H9 (cell line): Measurements from ENCODE around the gene CTIF. TPM values are rescaled to one million over a fixed set of nuclear protein-coding genes. Genes with fewer than 3 reads are reported as not detected.

Experiments used
- DNase-seq: peaks from one replicate; pipeline ENCODE4 v3.0.0-alpha.2; 2017
- H2AFZ ChIP-seq: one replicate; pipeline ENCODE4 v1.6.1; 2013; ENCODE audit warnings: mild to moderate bottlenecking, low read length, control low read depth, moderate library complexity
- H2AK5ac ChIP-seq: 2 replicates; pipeline ENCODE4 v1.6.1; 2013; ENCODE audit warnings: low read length, control low read depth, mixed read lengths; ENCODE audit not compliant: insufficient read length
- H2BK120ac ChIP-seq: one replicate; pipeline ENCODE4 v1.6.1; 2013; ENCODE audit warnings: low read depth, mild to moderate bottlenecking, low read length, control low read depth, inconsistent platforms; ENCODE audit not compliant: poor library complexity, severe bottlenecking
- H2BK12ac ChIP-seq: 2 replicates; pipeline ENCODE4 v1.6.1; 2013; ENCODE audit warnings: low read length, control low read depth, mixed read lengths, low read depth; ENCODE audit not compliant: insufficient read length
- H2BK15ac ChIP-seq: 2 replicates; pipeline ENCODE4 v1.6.1; 2013; ENCODE audit warnings: low read depth, low read length, control low read depth
- H2BK20ac ChIP-seq: one replicate; pipeline ENCODE4 v1.6.1; 2013; ENCODE audit warnings: low read depth, mild to moderate bottlenecking, low read length, control low read depth, inconsistent platforms; ENCODE audit not compliant: poor library complexity, severe bottlenecking
- H2BK5ac ChIP-seq: 2 replicates; pipeline ENCODE4 v1.6.1; 2013; ENCODE audit warnings: low read length, control low read depth, mixed read lengths; ENCODE audit not compliant: insufficient read length
- H3K14ac ChIP-seq: 2 replicates; pipeline ENCODE4 v1.6.1; 2013; ENCODE audit warnings: low read length, control low read depth; ENCODE audit not compliant: insufficient read depth
- H3K18ac ChIP-seq: 2 replicates; pipeline ENCODE4 v1.6.1; 2013; ENCODE audit warnings: low read depth, mild to moderate bottlenecking, mixed read lengths, low read length, control low read depth; ENCODE audit not compliant: insufficient read length
- H3K23ac ChIP-seq: 2 replicates; pipeline ENCODE4 v1.6.1; 2013; ENCODE audit warnings: low read length, control low read depth, mixed read lengths, low read depth; ENCODE audit not compliant: insufficient read length
- H3K23me2 ChIP-seq: 2 replicates; pipeline ENCODE4 v1.6.1; 2013; ENCODE audit warnings: low read depth, mild to moderate bottlenecking, mixed read lengths, low read length, control low read depth; ENCODE audit not compliant: insufficient read length, poor library complexity, severe bottlenecking
- H3K27ac ChIP-seq: 2 replicates; pipeline ENCODE4 v1.5.1; 2013; ENCODE audit warnings: low read length, control low read depth, mixed read lengths, low read depth; ENCODE audit not compliant: insufficient read length
- H3K27me3 ChIP-seq: 2 replicates; pipeline ENCODE4 v1.6.1; 2013; ENCODE audit warnings: low read length, control low read depth, inconsistent platforms; ENCODE audit not compliant: insufficient read depth
- H3K4ac ChIP-seq: 2 replicates; pipeline ENCODE4 v1.6.1; 2013; ENCODE audit warnings: low read depth, mild to moderate bottlenecking, control low read depth, inconsistent platforms, low read length, moderate library complexity
- H3K4me1 ChIP-seq: 2 replicates; pipeline ENCODE4 v1.6.1; 2013; ENCODE audit warnings: low read length, control low read depth, inconsistent platforms; ENCODE audit not compliant: insufficient read depth
- H3K4me2 ChIP-seq: 2 replicates; pipeline ENCODE4 v1.6.1; 2013; ENCODE audit warnings: low read length, control low read depth, mixed read lengths; ENCODE audit not compliant: insufficient read length, insufficient read depth
- H3K56ac ChIP-seq: 2 replicates; pipeline ENCODE4 v1.6.1; 2013; ENCODE audit warnings: low read depth, mild to moderate bottlenecking, mixed read lengths, low read length, control low read depth; ENCODE audit not compliant: insufficient read length
- H3K79me1 ChIP-seq: 2 replicates; pipeline ENCODE4 v1.6.1; 2013; ENCODE audit warnings: low read depth, mild to moderate bottlenecking, moderate library complexity, low read length, control low read depth, inconsistent platforms; ENCODE audit not compliant: insufficient read depth, poor library complexity, severe bottlenecking
- H3K79me2 ChIP-seq: 2 replicates; pipeline ENCODE4 v1.6.1; 2013; ENCODE audit warnings: low read length, control low read depth, inconsistent platforms; ENCODE audit not compliant: insufficient read depth
- H3K9ac ChIP-seq: 2 replicates; pipeline ENCODE4 v1.6.1; 2013; ENCODE audit warnings: low read length, control low read depth, mixed read lengths; ENCODE audit not compliant: insufficient read length; ENCODE audit errors: extremely low read depth
- H3K9me3 ChIP-seq: one replicate; pipeline ENCODE4 v1.6.1; 2013; ENCODE audit warnings: low read depth, low read length, inconsistent platforms; ENCODE audit not compliant: control insufficient read depth
- H3T11ph ChIP-seq: one replicate; pipeline ENCODE4 v1.6.1; 2013; ENCODE audit warnings: mild to moderate bottlenecking, low read length, control low read depth, inconsistent platforms
- H4K20me1 ChIP-seq: one replicate; pipeline ENCODE4 v1.6.1; 2013; ENCODE audit not compliant: control insufficient read depth, insufficient read length, insufficient read depth
- H4K5ac ChIP-seq: 2 replicates; pipeline ENCODE4 v1.6.1; 2013; ENCODE audit warnings: low read depth, mild to moderate bottlenecking, mixed read lengths, low read length, control low read depth; ENCODE audit not compliant: insufficient read length
- H4K8ac ChIP-seq: replicated peaks from 2 replicates; pipeline ENCODE4 v1.6.1; 2013; ENCODE audit warnings: low read length, control low read depth, mixed read lengths, low read depth; ENCODE audit not compliant: insufficient read length
- H4K91ac ChIP-seq: 2 replicates; pipeline ENCODE4 v1.6.1; 2013; ENCODE audit warnings: low read depth, mild to moderate bottlenecking, moderate library complexity, mixed read lengths, low read length, control low read depth; ENCODE audit not compliant: insufficient read length
- H3K27ac Mint-ChIP-seq, 3 experiments: 2 replicates in 2 of 3; 3 replicates in 1 of 3; pipeline ENCODE4 v1.8.0; 2020 to 2021; ENCODE audit warnings: mixed read lengths in 3 of 3, mild to moderate bottlenecking in 1 of 3, moderate library complexity in 1 of 3
- H3K27me3 Mint-ChIP-seq: 2 replicates; pipeline ENCODE4 v1.8.0; 2021; ENCODE audit warnings: low read depth, mild to moderate bottlenecking, moderate library complexity, mixed read lengths
- H3K36me3 Mint-ChIP-seq, 3 experiments: 2 replicates in 2 of 3; 3 replicates in 1 of 3; pipeline ENCODE4 v1.8.0; 2020 to 2021; ENCODE audit warnings: low read depth in 3 of 3, mixed read lengths in 3 of 3; ENCODE audit not compliant: insufficient read depth in 1 of 3
- H3K4me1 Mint-ChIP-seq, 2 experiments: 2 replicates each; pipeline ENCODE4 v1.8.0; 2020; ENCODE audit warnings: mixed read lengths in 2 of 2
- H3K4me3 Mint-ChIP-seq, 2 experiments: 2 replicates in 1 of 2; 3 replicates in 1 of 2; pipeline ENCODE4 v1.8.0; 2020 to 2021; ENCODE audit warnings: mild to moderate bottlenecking in 2 of 2, mixed read lengths in 2 of 2, moderate library complexity in 1 of 2
- H3K9me3 Mint-ChIP-seq, 2 experiments: 2 replicates in 1 of 2; 3 replicates in 1 of 2; pipeline ENCODE4 v1.8.0; 2020; ENCODE audit warnings: mild to moderate bottlenecking in 2 of 2, mixed read lengths in 2 of 2, moderate library complexity in 1 of 2
- CTCF ChIP-seq: fragments of 200-600 bp; sonication (generic); conservative IDR thresholded peaks from 3 replicates; pipeline ENCODE4 v1.8.0; 2021; ENCODE audit warnings: antibody characterized with exemption, mild to moderate bottlenecking
- WGBS: extraction: QIAGEN DNeasy Blood & Tissue Kit; methylation state at CpG from one replicate; pipeline ENCODE4 v1.1.7; 2013; ENCODE audit warnings: missing lambda C conversion rate, low lambda C conversion rate, mixed read lengths; ENCODE audit not compliant: insufficient read length; ENCODE audit errors: extremely low coverage; 5-methylcytosine and 5-hydroxymethylcytosine counted together
- total RNA-seq: library from RNA; stranded (reverse); gene quantifications from 2 replicates; pipeline ENCODE4 v1.2.1, GENCODE V29; 2021

CTIF gene
- total RNA-seq, 1 experiment from 2014 or later, result 15.8 TPM

GRCh38 chr18:48640566-48641270, 101.9 kb downstream of the CTIF start:
- no peak overlapping the region for H2BK120ac ChIP-seq
- H4K91ac ChIP-seq, result no peak overlapping the region
- no peak overlapping the region for H3K14ac ChIP-seq
- Mint-ChIP-seq H3K9me3 (peaks cover 0 to 5% of the 10 kb centered on the region in 2 experiments; a peak in 2 of 5 replicates), H3K27ac (no peak overlapping the region; a peak in 1 of 7 replicates), H3K27me3 (no peaks in the 10 kb centered on the region), H3K36me3 (peaks cover 6 to 7% (median 6%) of the 10 kb centered on the region in 3 experiments; a peak in 5 of 7 replicates), H3K4me1 (peaks cover 16 to 19% of the 10 kb centered on the region in 2 experiments), H3K4me3 (no peak overlapping the region)
- no peak overlapping the region for H2BK20ac ChIP-seq
- peaks cover 4% of the 10 kb centered on the region; the same call in 1 of the 2 replicates for H3K4me1 ChIP-seq
- H3K4me2 ChIP-seq, result no peak overlapping the region
- H3K9me3 ChIP-seq, result no peaks in the 10 kb centered on the region
- no peak overlapping the region for H4K8ac ChIP-seq
- no peak overlapping the region for H3K27ac ChIP-seq
- no peak overlapping the region for H3K9ac ChIP-seq
- H3K56ac ChIP-seq, result no peak overlapping the region
- DNase-seq, result no peak
- no peaks in the 10 kb centered on the region for H3K79me1 ChIP-seq
- no peak for TF ChIP-seq CTCF
- no peak overlapping the region for H3K23ac ChIP-seq
- no peak overlapping the region for H2BK15ac ChIP-seq
- no peaks in the 10 kb centered on the region for H3K23me2 ChIP-seq
- WGBS, result no CpG with 5 or more reads among the region's 6 CpGs
- no peaks in the 10 kb centered on the region for H4K20me1 ChIP-seq
- H2AK5ac ChIP-seq, result no peak overlapping the region
- H3T11ph ChIP-seq, result no peak overlapping the region
- H2AFZ ChIP-seq, result no peak overlapping the region
- H2BK5ac ChIP-seq, result no peak overlapping the region
- H3K4ac ChIP-seq, result no peak overlapping the region
- H3K79me2 ChIP-seq, result no peaks in the 10 kb centered on the region
- no peak overlapping the region for H4K5ac ChIP-seq
- no peak overlapping the region for H2BK12ac ChIP-seq
- no peaks in the 10 kb centered on the region for H3K27me3 ChIP-seq
- H3K18ac ChIP-seq, result no peak overlapping the region
